ENCODE results near the gene NUP54.

NUP54 gene

GRCh38 chr4:76087007-76087769 is 61.0 kb downstream of the NUP54 start:
- no peaks in the 10 kb centered on the region for H3K9me3 ChIP-seq (ENCODE audit: control insufficient read depth, low read length)
- no peak overlapping the region for H3K9ac ChIP-seq (ENCODE audit: low read length)
- H3K36me3 ChIP-seq (ENCODE audit: control insufficient read depth, insufficient read depth, low read length), result no peaks in the 10 kb centered on the region
- no peak overlapping the region for H3K4me3 ChIP-seq (ENCODE audit: low read length)
- no peaks in the 10 kb centered on the region for H3K27me3 ChIP-seq (ENCODE audit: control insufficient read depth, insufficient read depth, low read length)
- no peaks in the 10 kb centered on the region for H3K4me1 ChIP-seq (ENCODE audit: control insufficient read depth, insufficient read depth, low read length)

- Histone ChIP-seq H3K36me3 (ENCODE audit: control insufficient read depth, insufficient read depth, low read length) (no peaks in the 10 kb centered on the region), H3K4me3 (ENCODE audit: low read length) (no peak overlapping the region), H3K4me1 (ENCODE audit: control insufficient read depth, insufficient read depth, low read length) (no peaks in the 10 kb centered on the region), H3K9ac (ENCODE audit: low read length) (no peak overlapping the region), H3K27me3 (ENCODE audit: control insufficient read depth, insufficient read depth, low read length) (no peaks in the 10 kb centered on the region), H3K9me3 (ENCODE audit: control insufficient read depth, low read length) (no peaks in the 10 kb centered on the region)
Measured at GRCh38 chr4:76084542-76084941, 63.7 kb downstream of the NUP54 start.

- no peaks in the 10 kb centered on the region for H3K36me3 ChIP-seq (ENCODE audit: control insufficient read depth, insufficient read depth, low read length)
- no peaks in the 10 kb centered on the region for H3K9me3 ChIP-seq (ENCODE audit: control insufficient read depth, low read length)
- H3K4me3 ChIP-seq (ENCODE audit: low read length), result no peak overlapping the region
- no peak overlapping the region for H3K9ac ChIP-seq (ENCODE audit: low read length)
- no peaks in the 10 kb centered on the region for H3K27me3 ChIP-seq (ENCODE audit: control insufficient read depth, insufficient read depth, low read length)
- H3K4me1 ChIP-seq (ENCODE audit: control insufficient read depth, insufficient read depth, low read length), result no peaks in the 10 kb centered on the region
Measured at GRCh38 chr4:76083386-76083988, 64.7 kb downstream of the NUP54 start.

- Histone ChIP-seq H3K36me3 (ENCODE audit: control insufficient read depth, insufficient read depth, low read length) (no peaks in the 10 kb centered on the region), H3K4me3 (ENCODE audit: low read length) (no peak overlapping the region), H3K9me3 (ENCODE audit: control insufficient read depth, low read length) (no peaks in the 10 kb centered on the region), H3K9ac (ENCODE audit: low read length) (no peak overlapping the region), H3K27me3 (ENCODE audit: control insufficient read depth, insufficient read depth, low read length) (no peaks in the 10 kb centered on the region), H3K4me1 (ENCODE audit: control insufficient read depth, insufficient read depth, low read length) (no peaks in the 10 kb centered on the region)
Measured at GRCh38 chr4:76078033-76078613, 70.1 kb downstream of the NUP54 start.

- Histone ChIP-seq H3K27me3 (ENCODE audit: control insufficient read depth, insufficient read depth, low read length) (no peaks in the 10 kb centered on the region), H3K9me3 (ENCODE audit: control insufficient read depth, low read length) (no peaks in the 10 kb centered on the region), H3K4me3 (ENCODE audit: low read length) (no peak overlapping the region), H3K4me1 (ENCODE audit: control insufficient read depth, insufficient read depth, low read length) (no peaks in the 10 kb centered on the region), H3K36me3 (ENCODE audit: control insufficient read depth, insufficient read depth, low read length) (no peaks in the 10 kb centered on the region), H3K9ac (ENCODE audit: low read length) (no peak overlapping the region)
Measured at GRCh38 chr4:76074993-76075600, 73.1 kb downstream of the NUP54 start.

- Histone ChIP-seq H3K4me3 (ENCODE audit: low read length) (no peak within 1 kb of the TSS), H3K9ac (ENCODE audit: low read length) (no peak within 1 kb of the TSS), H3K9me3 (ENCODE audit: control insufficient read depth, low read length) (no peaks in the 10 kb centered on the region), H3K4me1 (ENCODE audit: control insufficient read depth, insufficient read depth, low read length) (no peaks in the 10 kb centered on the region), H3K36me3 (ENCODE audit: control insufficient read depth, insufficient read depth, low read length) (no peaks in the 10 kb centered on the region), H3K27me3 (ENCODE audit: control insufficient read depth, insufficient read depth, low read length) (no peaks in the 10 kb centered on the region)
Measured at GRCh38 chr4:76074468-76074867, 73.7 kb downstream of the NUP54 start, which contains the start of gene ART3. Gene ART3 (plus strand): TSS chr4:76074709. CDS start chr4:76075890, 1,181 bp downstream.

- Histone ChIP-seq H3K27me3 (ENCODE audit: control insufficient read depth, insufficient read depth, low read length) (no peaks in the 10 kb centered on the region), H3K36me3 (ENCODE audit: control insufficient read depth, insufficient read depth, low read length) (no peaks in the 10 kb centered on the region), H3K4me1 (ENCODE audit: control insufficient read depth, insufficient read depth, low read length) (no peaks in the 10 kb centered on the region), H3K9me3 (ENCODE audit: control insufficient read depth, low read length) (no peaks in the 10 kb centered on the region), H3K9ac (ENCODE audit: low read length) (no peak overlapping the region), H3K4me3 (ENCODE audit: low read length) (no peak overlapping the region)
Measured at GRCh38 chr4:76072760-76073159, 75.4 kb downstream of the NUP54 start.

- no peaks in the 10 kb centered on the region for H3K36me3 ChIP-seq (ENCODE audit: control insufficient read depth, insufficient read depth, low read length)
- no peak overlapping the region for H3K9ac ChIP-seq (ENCODE audit: low read length)
- no peaks in the 10 kb centered on the region for H3K9me3 ChIP-seq (ENCODE audit: control insufficient read depth, low read length)
- H3K27me3 ChIP-seq (ENCODE audit: control insufficient read depth, insufficient read depth, low read length), result no peaks in the 10 kb centered on the region
- no peaks in the 10 kb centered on the region for H3K4me1 ChIP-seq (ENCODE audit: control insufficient read depth, insufficient read depth, low read length)
- no peak overlapping the region for H3K4me3 ChIP-seq (ENCODE audit: low read length)
Measured at GRCh38 chr4:76067652-76068286, 80.4 kb downstream of the NUP54 start.

GRCh38 chr4:76066546-76066945 is 81.7 kb downstream of the NUP54 start:
- Histone ChIP-seq H3K4me3 (ENCODE audit: low read length) (no peak overlapping the region), H3K9ac (ENCODE audit: low read length) (no peak overlapping the region), H3K9me3 (ENCODE audit: control insufficient read depth, low read length) (no peaks in the 10 kb centered on the region), H3K27me3 (ENCODE audit: control insufficient read depth, insufficient read depth, low read length) (no peaks in the 10 kb centered on the region), H3K4me1 (ENCODE audit: control insufficient read depth, insufficient read depth, low read length) (no peaks in the 10 kb centered on the region), H3K36me3 (ENCODE audit: control insufficient read depth, insufficient read depth, low read length) (no peaks in the 10 kb centered on the region)

All from mucosa of stomach (tissue), 1 donor.